HG02642 (cell line): ENCODE results near the gene PTTG1IP2.

Experiments
- ATAC-seq: cut with Tn5 transposase; IDR thresholded peaks from one replicate; pipeline ENCODE4 v1.9.1; 2021; ENCODE audit warnings: mild to moderate bottlenecking; ENCODE audit not compliant: unreplicated experiment, poor library complexity

Gene PTTG1IP2

GRCh38 chr7:90474284-90475210 is 5.1 kb downstream of the PTTG1IP2 start:
- no peak for ATAC-seq

- no peak for ATAC-seq
Observed at GRCh38 chr7:90483251-90483650, 13.8 kb downstream of the PTTG1IP2 start.

DNA sequence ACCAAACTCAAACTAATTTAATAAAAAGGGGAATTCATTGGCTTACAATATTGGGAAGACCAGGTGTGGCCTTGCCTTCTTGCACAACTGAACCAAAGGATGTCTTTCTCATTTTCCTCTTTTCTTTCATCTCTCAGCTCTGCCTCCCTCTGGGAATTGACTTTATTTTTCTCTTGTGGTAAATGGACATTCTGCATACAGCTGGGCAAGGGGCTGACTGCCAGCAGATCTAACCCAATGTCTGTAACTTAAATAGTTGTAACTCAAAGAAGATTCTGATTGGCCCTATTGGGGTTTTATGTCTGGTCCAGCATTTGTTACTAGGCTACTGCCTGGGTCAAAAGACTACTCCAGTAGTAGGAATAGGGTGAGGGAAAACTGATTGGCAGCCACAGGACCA is 15.3 kb downstream of the PTTG1IP2 start:
- ATAC-seq: no peak

DNA sequence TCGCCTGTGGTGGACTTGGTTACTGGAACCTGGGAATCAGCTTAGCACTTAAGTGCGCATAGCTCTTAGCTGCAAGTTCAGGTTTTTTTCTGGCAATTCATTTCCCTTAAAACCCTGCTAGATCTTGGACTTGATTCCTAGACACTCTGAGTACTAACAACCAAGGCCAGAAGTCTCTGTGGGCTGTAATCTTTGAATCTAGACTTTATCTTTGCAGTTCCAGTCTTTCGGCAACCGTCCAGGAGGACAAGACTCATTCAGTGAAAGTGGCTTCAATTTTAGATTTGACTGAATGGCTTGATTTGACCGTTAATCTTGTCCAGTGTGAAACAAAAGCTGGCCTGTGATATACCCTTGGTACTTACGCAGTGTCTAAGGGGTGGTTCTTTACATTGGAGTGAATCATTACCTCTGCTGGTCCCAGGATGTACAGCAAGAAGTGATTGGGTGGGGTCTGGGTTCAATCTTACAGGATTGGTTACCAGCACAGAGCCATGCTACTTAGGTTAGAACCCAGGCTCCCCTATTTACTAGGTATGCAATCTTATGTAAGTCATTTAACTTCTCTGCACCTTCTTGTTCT is 16.4 kb downstream of the PTTG1IP2 start:
- ATAC-seq: no peak

DNA sequence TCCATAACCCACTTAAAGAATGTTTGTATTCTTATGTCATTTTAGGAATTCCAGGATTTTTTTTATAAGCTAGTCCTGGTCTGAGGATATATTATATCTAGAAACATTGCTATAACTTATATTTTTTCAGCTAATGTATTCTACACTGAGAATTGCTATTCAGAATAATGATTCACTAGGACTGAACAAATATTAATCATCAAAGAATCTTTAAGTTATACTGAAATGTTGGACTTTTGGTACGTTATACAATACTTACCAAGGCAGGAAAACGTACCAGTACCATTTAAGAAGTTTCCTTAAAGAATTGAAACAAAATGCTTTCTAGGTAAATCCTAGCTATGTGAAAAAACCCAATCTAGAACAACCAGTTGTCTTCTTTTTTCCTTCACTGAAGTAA is 18.4 kb downstream of the PTTG1IP2 start:
- ATAC-seq: no peak

DNA sequence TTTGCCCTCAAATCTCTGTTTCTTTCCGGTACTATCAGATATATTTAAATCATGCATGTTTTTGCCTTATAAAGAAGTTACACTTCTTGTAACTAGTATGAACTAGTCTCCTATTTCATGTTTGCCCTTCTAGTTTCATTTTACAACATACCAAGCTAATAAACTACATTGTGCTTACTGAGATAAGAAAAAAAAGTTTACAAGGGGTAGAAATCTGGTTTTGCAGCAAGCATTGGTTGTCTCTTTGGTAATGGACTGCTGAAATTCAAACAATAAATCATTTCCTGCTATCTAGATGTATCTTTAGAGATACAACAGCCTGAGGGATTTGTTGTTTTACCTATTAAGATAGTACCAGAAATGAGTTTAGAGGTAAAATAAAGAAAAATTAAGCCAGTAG is 18.8 kb downstream of the PTTG1IP2 start:
- ATAC-seq: no peak

DNA sequence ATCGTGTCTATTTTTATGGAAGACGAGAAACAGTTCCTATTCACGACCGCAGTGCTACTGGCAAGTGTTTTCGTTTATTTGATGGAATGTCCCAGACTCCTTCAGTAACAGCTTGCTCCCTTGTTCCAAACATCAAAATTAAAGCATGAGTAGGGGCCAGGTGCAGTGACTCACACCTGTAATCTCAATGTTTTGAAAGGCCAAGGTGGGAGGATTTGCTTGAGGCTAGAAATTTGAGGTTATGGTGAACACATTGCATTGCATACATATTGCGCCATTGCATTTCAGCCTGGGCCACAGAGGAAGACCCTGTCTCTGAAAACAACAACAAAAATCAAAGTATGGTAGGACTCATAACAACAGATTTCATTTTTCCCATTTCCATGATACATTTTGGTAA is 22.8 kb downstream of the PTTG1IP2 start:
- no peak for ATAC-seq

- ATAC-seq: no peak
Observed at GRCh38 chr7:90495241-90495640, 25.8 kb downstream of the PTTG1IP2 start.

GRCh38 chr7:90502539-90502938 is 33.1 kb downstream of the PTTG1IP2 start:
- no peak for ATAC-seq

DNA sequence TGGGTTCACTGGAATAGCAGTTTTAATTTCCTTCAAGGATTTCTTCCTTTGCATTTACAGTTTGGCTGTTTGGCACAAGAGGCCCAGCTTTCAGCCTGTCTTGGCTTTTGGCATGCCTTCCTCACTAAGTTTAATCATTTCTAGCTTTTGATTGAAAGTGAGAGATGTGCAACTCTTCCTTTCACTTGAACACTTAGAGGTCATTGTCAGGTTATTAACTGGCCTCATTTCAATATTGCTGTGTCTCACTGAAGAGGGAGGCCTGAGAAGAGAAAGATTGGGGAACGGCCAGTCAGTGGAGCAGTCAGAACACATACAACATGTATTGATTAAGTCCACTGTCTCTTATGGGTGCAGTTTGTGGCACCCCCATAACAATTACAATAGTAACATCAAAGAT is 33.9 kb downstream of the PTTG1IP2 start:
- ATAC-seq: no peak

DNA sequence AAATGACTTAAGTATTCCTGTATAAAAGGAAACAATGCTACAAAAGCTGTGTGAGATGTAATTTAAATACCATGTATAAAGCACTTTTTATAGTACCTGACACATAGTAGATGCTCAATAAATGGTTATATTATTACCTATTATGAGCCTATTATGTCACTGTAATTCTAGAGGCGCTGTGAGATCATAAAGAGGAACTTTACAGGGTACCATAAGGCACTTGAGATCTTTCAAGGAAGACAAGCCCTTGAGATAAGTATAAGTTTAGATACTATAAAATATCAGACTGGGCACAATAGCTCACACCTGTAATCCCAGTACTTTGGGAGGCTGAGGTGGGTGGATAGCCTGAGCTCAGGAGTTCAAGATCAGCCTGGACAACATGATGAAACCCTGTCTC is 38.3 kb downstream of the PTTG1IP2 start:
- ATAC-seq: no peak

DNA sequence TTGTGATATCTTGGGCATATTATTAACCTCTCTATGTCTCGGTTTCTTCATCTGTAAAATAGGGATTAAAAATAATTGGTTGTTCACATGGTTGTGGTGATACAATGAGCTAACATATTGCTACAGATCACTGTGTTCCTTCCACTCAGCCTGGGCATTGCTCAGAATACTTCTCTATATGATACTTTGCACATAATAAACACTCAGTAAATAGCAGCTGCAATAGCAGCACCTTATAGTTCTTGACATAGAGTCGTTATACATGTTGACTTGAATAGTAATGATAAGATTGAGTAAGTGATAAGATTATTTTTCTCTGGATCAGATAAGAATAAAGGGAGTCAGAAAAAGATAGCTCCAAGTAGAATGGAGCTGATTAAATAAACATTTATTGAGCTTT is 42.3 kb downstream of the PTTG1IP2 start:
- no peak for ATAC-seq

DNA sequence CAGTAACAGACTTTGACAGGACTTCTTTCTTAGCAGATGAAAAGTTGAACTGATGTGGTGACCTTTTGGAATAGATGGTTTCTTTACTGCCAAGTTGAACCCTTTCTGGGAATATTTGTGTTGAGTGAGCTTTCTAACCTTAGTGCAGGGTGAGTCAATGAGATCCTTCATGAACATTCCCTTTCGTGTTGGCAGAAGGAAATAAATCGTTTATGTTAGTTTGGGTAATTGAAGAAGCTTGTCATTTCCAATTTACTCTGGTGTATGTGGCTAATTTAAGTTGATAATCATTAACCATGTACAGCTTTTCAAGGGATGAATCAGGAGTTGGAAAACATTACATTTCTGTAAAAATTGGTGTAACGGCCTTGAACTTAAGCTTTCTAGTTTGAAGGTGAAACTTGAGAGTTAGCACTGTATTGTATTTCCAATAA is 43.4 kb downstream of the PTTG1IP2 start:
- ATAC-seq: no peak

DNA sequence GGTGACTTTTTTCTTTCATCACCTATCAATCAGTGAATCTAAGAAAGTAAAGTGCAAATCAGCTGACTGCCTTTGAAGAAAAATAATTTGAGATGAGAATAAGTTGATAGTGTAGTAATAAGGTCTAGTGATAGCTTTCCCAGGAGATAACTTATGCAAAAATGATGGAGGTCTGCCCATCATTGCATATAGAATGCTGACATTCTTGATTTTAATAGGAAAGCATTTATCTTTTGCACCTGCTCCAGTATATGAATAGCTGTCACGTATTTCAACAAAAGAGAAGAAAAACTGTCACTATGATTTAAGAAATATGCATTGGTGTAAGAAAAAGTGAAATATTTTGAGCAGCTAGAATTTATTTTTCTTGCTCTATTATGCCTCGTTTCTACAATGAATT is 46.8 kb downstream of the PTTG1IP2 start:
- no peak for ATAC-seq

DNA sequence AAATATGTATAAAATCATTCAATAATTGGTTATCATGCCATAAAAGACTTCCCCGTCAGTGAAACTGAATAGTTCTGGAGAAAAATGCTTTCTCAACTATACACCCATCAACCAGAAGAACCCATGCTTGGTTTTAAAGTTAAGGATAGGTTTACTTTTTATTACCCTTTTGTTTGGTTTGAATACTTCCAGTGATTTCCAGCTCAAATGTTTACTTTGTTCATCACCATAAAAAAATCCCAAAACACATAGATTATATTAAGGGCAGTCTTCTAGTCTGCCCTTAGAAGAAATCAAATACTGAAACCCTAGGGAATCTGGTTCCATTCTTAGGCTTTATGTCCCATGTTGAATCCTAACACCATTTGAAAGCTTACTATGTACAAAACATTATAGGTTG is 49.2 kb downstream of the PTTG1IP2 start:
- no peak for ATAC-seq

DNA sequence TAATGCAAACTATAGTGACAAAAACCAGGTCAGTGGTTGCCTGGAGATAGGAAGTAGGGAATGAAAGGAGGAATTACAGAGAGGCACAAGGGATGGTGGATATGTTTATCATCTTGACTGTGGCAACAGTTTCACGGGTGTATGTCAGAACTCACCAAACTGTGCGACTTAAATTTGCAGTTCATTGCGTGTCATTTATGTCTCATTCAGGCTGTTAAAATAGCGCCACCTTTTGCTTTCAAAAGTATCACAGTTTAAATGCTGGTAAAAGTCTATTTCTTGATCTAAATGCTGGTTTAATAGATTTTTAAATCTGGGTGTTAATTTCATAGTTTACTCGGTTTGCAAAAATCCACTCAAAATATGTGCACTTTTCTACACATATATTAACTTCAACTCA is 51.0 kb downstream of the PTTG1IP2 start:
- ATAC-seq: no peak

- ATAC-seq: no peak
Observed at GRCh38 chr7:90530263-90530662, 60.8 kb downstream of the PTTG1IP2 start.

DNA sequence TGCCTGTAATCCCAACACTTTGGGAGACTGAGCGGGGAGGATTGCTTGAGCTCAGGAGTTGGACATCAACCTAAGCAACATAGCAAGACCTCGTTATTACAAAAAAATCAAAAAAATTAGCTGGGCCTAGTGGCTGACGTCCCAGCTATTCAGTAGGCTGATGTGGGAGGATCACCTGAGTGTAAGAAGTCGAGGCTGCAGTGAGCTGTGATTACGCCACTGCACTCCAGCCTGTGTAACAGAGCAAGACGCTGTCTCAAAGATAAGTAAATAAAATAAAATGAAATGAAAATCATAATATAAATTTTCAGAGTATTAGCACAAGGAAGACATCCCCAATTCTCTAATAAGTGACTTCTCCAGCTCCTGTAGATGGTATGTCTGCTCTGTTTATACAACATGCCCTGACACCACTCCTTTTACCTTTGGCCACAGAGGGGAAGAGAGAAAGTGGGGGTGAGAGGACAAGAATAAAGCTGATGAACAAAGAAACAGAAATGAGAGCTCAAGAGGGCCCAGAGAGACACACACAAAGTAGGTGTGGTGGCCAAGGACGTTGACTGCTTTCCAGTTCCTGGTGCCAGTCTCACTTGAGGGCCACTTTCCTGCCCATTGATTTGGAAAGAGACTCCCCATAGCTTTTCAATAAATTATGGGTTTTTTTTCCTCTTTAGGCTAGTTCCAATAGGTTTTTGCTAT is 62.9 kb downstream of the PTTG1IP2 start:
- peak; percentile 52 for ATAC-seq

DNA sequence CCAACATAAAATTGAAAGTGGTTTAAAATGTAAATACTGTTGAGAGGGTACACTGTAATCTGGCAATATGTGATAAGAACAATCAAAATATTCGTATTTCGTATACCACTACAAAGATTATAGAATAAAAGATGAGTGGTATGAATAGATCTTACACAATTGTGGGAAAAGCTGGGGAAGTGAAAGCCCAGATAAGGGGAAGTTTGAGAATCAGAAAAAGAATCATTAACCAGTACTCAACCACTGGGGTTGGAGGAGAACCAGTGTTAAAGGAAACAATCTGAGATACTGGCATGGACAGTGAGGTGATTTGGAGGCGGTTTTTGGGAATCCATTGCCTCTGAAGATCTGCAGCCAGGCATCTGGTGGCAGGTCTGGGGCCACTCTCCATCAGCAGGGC is 67.0 kb downstream of the PTTG1IP2 start:
- peak; percentile 82 for ATAC-seq

GRCh38 chr7:90538405-90538804 is 69.0 kb downstream of the PTTG1IP2 start:
- no peak for ATAC-seq

- no peak for ATAC-seq
Observed at GRCh38 chr7:90540406-90540805, 71.0 kb downstream of the PTTG1IP2 start.
